Measurements from ENCODE around the gene ANKRD22. TPM values are rescaled to one million over a fixed set of nuclear protein-coding genes. Genes with fewer than 3 reads are reported as not detected.

ANKRD22 gene
- not detected in 2 replicates for total RNA-seq

DNA sequence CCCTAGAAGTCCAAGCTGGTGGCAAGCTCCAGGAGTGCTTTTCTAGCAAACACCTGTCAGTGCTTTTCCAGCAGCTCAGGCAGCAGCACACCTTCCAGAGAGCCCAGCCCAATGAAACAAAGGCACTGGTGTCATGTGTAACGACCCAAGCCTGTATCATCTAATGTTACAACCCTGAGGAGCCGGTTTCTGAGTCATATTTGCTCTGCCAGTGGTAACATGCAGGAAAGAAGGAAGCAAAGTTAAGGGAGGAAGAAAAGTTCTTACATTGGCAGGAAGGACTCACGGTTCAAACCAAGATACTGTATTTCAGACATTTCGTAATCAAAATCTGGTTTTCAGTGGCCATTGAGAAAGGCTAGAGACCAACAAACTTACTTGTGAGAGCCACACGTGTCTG is at the start of gene ANKRD22:
ANKRD22 (minus strand) TSS at position 139 of the 400 bp plus-strand sequence. CDS start 237 bp downstream, outside the sequence.

DNA sequence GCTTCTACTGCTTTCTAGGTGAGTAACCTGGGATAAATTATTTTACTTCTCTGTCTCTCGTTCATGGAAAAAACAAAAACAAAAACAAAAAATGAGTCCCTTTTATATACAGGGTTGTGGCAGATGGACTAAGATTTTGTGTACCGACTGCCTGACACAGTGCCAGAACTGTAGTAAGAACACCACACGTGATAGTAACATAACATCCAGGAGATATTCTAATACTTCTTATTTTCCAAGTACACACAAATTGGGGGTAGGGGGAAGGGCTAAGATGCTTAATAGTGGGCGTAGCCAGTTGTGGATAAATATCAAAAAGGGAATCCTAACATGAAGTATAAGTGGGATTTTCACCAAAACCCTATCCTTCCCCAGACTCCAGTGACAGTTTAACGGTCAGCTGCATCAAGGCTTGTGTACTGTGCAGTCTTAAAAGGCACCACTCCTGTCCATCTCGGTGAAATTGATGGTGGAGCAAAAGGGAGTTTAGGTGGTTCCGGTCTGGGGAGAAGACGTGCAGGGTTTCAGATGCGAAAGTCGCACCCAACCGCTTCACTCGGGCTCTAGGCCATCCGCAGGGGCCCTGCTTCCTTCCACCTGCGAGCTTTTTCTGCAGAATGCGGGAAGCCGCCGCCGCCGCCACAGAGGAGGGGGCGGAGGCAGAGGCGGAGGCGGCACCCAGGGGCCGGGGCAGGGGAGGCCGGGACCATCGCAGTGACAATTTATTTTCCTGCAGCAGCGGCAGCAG is 28.1 kb upstream of the ANKRD22 start, which contains the start of gene STAMBPL1:
STAMBPL1 (plus strand) TSS at position 712 of the 748 bp plus-strand sequence. CDS start 21,464 bp downstream, outside the sequence.

DNA sequence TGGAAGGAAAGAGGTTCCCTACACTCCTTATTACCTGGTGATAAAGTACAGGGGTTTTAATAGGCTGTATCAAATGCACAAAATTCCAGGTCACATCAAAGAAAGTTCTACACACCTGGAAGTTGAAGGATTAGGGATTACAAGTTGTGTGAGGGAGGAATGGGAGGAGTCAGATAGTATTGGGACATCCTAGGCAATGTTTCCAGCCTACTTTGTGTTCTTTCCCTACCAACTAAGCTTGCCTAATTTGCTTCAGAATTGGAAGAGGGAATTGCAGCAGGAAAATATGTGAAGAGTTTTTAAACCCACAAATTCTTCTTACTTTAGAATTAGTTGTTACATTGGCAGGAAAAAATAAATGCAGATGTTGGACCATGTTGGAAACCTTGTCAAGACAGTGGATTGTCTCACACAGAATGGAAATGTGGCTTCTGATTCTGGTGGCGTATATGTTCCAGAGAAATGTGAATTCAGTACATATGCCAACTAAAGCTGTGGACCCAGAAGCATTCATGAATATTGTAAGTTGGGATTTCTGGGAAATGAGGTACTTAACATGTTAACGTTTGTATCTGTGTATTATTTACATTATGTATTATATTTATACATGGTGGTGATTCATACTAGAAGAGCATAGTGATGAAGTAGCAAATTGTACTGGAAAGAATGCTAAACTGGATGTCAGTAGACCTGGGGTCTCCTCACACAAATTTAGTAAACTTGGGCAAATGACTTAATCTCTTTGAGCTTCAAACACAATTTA is 48.9 kb downstream of the ANKRD22 start, which contains the start of gene LIPM:
LIPM (plus strand) TSS at position 208 of the 763 bp plus-strand sequence; CDS start at position 375, 167 bp downstream.

Other genes starting within 250 kb of the ANKRD22 start
- gene LIPF, start 187.4 kb downstream of the ANKRD22 start, total RNA-seq = not detected in 2 replicates
- gene LIPK, start 145.6 kb downstream of the ANKRD22 start, total RNA-seq = not detected in 2 replicates
- gene LIPN, start 91.8 kb downstream of the ANKRD22 start, total RNA-seq = not detected in 2 replicates
- gene LIPM, start 49.1 kb downstream of the ANKRD22 start, total RNA-seq = not detected in 2 replicates
- 33.4 and 45.9 TPM in 2 replicates for gene STAMBPL1, start 28.4 kb upstream of the ANKRD22 start, total RNA-seq
- gene ACTA2, start 100.9 kb upstream of the ANKRD22 start, total RNA-seq = 37.1 and 72.0 TPM in 2 replicates
- 58.3 and 78.6 TPM in 2 replicates for gene FAS, start 139.0 kb upstream of the ANKRD22 start, total RNA-seq